Brain microvascular endothelial cell (primary cell): ENCODE data around the gene UNC13C.

ENCODE experiments used
- DNase-seq: peaks from one replicate; pipeline ENCODE4 v3.0.0-alpha.2; 2020
- H3K27ac ChIP-seq: fragments of 250-450 bp; sonication (Bioruptor Pico); 2 replicates; pipeline ENCODE4 v1.5.1; 2020; ENCODE audit warnings: mild to moderate bottlenecking, moderate library complexity
- H3K27me3 ChIP-seq: fragments of 250-450 bp; sonication (Bioruptor Pico); replicated peaks from 2 replicates; pipeline ENCODE4 v1.5.1; 2020; ENCODE audit warnings: mild to moderate bottlenecking
- H3K36me3 ChIP-seq: fragments of 250-450 bp; sonication (Bioruptor Pico); replicated peaks from 2 replicates; pipeline ENCODE4 v1.5.1; 2020; ENCODE audit warnings: mild to moderate bottlenecking
- H3K4me3 ChIP-seq: 2 replicates; pipeline ENCODE4 v1.5.1; 2011; ENCODE audit warnings: low read depth, mild to moderate bottlenecking, control low read depth, low read length, moderate library complexity
- CTCF ChIP-seq: IDR thresholded peaks from 2 replicates; pipeline ENCODE4 v1.5.1; 2011; ENCODE audit warnings: low read depth, mild to moderate bottlenecking, moderate library complexity, low read length, control low read depth, inconsistent platforms; ENCODE audit errors: missing control alignments
- in situ Hi-C: cut with HindIII; loops from 2 replicates; pipeline ENCODE4 v1.10.0; 2017; ENCODE audit warnings: low sequenced_read_pairs, low pct_ligation_motif_present

Gene UNC13C

GRCh38 chr15:54599386-54599785 lies 621.1 kb downstream of the UNC13C start:
- Histone ChIP-seq H3K27ac (no peak overlapping the region), H3K36me3 (no peaks in the 10 kb centered on the region), H3K27me3 (no peaks in the 10 kb centered on the region), H3K4me3 (no peak overlapping the region)
- in situ Hi-C loops = no loop called here
- DNase-seq = no peak
- TF ChIP-seq CTCF = no peak

GRCh38 chr15:54605043-54605442 lies 626.8 kb downstream of the UNC13C start:
- H3K27me3 ChIP-seq = no peaks in the 10 kb centered on the region
- H3K27ac ChIP-seq = no peak overlapping the region
- DNase-seq = no peak
- no peak for TF ChIP-seq CTCF
- no peaks in the 10 kb centered on the region for H3K36me3 ChIP-seq
- no peak overlapping the region for H3K4me3 ChIP-seq
- in situ Hi-C loops = no loop called here

GRCh38 chr15:54605556-54605955 lies 627.3 kb downstream of the UNC13C start:
- no peak for DNase-seq

GRCh38 chr15:54608876-54609835 lies 630.9 kb downstream of the UNC13C start:
- DNase-seq = no peak
- Histone ChIP-seq H3K27ac (no peak overlapping the region), H3K36me3 (no peaks in the 10 kb centered on the region), H3K27me3 (no peaks in the 10 kb centered on the region), H3K4me3 (no peak overlapping the region)
- no peak for TF ChIP-seq CTCF
- in situ Hi-C loops = no loop called here

More at GRCh38 chr15:54605556-54605955, 627.3 kb downstream of the UNC13C start:
- H3K27ac ChIP-seq = no peak overlapping the region
- no peak overlapping the region for H3K4me3 ChIP-seq
- no peaks in the 10 kb centered on the region for H3K36me3 ChIP-seq
- in situ Hi-C loops = no loop called here
- H3K27me3 ChIP-seq = no peaks in the 10 kb centered on the region
- no peak for TF ChIP-seq CTCF

GRCh38 chr15:54618120-54618519 lies 639.9 kb downstream of the UNC13C start:
- no peaks in the 10 kb centered on the region for H3K36me3 ChIP-seq
- no peak overlapping the region for H3K27ac ChIP-seq
- in situ Hi-C loops = no loop called here
- no peaks in the 10 kb centered on the region for H3K27me3 ChIP-seq
- H3K4me3 ChIP-seq = no peak overlapping the region
- no peak for TF ChIP-seq CTCF
- no peak for DNase-seq

- no peak for TF ChIP-seq CTCF
- in situ Hi-C loops = no loop called here
- no peaks in the 10 kb centered on the region for H3K36me3 ChIP-seq
- no peak for DNase-seq
- H3K4me3 ChIP-seq = no peak overlapping the region
- no peaks in the 10 kb centered on the region for H3K27me3 ChIP-seq
- no peak overlapping the region for H3K27ac ChIP-seq
Measured at GRCh38 chr15:54619180-54619579, 640.9 kb downstream of the UNC13C start.
